Urothelium cell line (cell line): Measurements from ENCODE around the gene METTL15.
"Not testable (repeated sequence)": the region's sequence is repeated elsewhere in the genome, so short reads cannot be mapped to it uniquely, and the experiment has no call there.

Source experiments
- DNase-seq: peaks from one replicate; pipeline ENCODE4 v3.0.0; 2011; ENCODE audit warnings: low spot score, mixed read lengths
- FAIRE-seq: peaks from 2 replicates; lab custom pipeline; 2011; peaks lifted over from hg19 to GRCh38; lab: Jason Lieb, UNC

METTL15 gene

DNA sequence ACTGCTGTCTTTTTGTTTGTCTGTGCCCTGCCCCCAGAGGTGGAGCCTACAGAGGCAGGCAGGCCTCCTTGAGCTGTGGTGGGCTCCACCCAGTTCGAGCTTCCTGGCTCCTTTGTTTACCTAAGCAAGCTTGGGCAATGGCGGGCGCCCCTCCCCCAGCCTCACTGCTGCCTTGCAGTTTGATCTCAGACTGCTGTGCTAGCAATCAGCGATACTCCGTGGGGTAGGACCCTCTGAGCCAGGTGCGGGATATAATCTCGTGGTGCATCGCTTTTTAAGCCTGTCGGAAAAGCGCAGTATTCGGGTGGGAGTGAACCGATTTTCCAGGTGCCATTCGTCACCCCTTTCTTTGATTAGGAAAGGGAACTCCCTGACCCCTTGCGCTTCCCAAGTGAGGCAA, 269.9 kb downstream of the METTL15 start:
- not testable (repeated sequence) for FAIRE-seq, DNase-seq
